GM18498 (cell line): ENCODE results near the gene USP8.
A peak's percentile ranks its signal among the peaks of the same experiment; 100 is the strongest.

Source experiments
- ATAC-seq: cut with Tn5 transposase; IDR thresholded peaks from one replicate; pipeline ENCODE4 v1.9.1; 2021; ENCODE audit warnings: mild to moderate bottlenecking, moderate library complexity; ENCODE audit not compliant: unreplicated experiment

Gene USP8

DNA sequence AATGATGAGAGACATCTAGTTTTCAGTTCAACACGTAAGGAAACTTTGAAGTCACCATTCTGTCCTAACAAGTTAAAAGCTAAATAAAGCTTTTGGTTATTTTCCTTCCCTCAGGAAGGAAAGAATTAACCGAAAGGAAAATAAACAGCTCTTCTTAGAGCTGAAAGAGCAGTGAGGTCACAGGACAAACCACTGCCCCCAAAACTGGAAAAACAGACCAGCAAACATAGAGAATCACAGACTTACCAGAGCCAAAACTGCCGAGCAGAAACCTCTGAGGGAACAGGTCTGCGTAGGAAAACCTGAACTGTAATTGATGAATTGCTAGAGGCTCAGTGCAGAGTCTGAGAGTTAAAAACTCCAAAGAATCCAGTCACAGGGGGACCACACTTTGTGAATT, 107.6 kb downstream of the USP8 start:
- no peak for ATAC-seq

- no peak for ATAC-seq
These were observed 118.6 kb downstream of the USP8 start for GRCh38 chr15:50542887-50543210.

DNA sequence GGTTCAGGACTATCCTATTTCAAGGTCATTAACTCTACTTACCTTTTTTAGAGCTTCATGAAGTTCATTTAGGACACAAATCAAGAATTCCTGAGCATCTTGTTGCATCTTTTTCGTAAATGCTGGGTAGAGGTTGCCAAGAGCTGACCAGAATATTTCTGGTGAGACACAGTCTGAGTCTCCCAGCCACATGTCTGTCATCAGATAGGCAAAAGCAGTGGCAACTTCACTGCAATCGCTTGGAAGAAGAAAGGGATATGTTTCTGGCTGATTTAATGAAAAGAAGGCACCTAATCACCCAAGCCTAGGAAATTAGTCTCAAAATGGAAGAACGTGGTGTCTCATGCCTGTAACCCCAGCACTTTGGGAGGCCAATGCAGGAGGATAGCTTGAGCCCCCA, 119.4 kb downstream of the USP8 start:
- ATAC-seq = no peak

DNA sequence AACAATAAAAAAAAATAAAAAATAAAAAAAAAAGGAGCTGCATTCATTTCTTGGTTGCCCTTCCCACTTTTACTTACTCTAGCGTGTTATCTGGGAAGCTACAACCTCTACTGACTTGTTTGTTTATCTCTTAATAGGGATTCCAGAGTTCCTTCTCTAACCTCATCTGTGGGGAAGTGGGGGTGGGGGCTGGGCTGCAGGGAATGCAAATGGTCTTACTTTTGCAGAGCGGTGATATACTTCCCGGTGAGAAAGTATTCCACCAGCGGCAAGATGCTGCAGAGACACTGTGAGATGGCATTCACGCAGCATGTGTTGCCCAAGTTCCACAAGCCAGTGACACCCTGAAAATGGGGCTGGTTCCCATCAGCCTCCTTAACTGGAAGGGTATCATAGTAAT, 120.2 kb downstream of the USP8 start:
- no peak for ATAC-seq

DNA sequence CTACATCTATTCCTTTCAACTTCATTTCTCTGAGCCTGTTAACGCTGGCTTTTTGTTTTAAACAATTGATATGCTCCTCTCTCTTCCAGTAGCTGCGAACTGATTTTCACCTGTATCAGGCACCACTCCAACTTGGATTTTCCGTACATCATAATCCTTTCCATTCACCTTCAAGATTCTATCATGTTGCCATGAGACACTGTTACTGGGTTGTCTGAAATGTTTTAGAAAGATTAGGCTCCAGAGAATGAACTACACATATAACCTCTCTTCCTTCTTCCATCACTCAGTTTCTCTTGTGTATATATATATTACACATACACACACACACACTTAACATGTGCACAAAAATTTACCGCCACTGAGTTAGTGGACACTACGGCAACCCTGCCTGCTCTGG, 122.4 kb downstream of the USP8 start, which contains the start of gene USP50:
Gene USP50, minus strand, starts transcription at position 101 of the 400 bp plus-strand sequence. CDS start 141 bp downstream, outside the sequence.
- ATAC-seq = no peak

GRCh38 chr15:50549326-50549725, 125.1 kb downstream of the USP8 start:
- no peak for ATAC-seq

DNA sequence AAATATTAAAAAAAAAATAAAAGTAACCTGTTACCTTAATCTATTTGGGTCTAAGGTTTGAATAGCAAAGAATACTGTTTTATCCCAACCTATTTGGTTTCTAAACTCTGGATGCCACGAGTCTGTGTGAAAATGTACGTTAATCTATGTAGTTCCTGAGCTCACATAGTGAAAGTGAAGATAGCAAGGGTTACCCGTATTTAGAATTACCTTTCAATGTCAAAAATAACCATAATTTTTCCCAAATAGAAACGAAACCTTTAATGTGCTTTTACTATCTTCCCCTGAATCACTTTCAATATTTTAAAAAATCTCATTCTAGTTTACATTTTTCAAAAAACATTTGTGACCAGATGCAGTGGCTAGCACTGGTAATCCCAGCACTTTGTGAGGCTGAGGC, 128.0 kb downstream of the USP8 start:
- ATAC-seq = no peak

DNA sequence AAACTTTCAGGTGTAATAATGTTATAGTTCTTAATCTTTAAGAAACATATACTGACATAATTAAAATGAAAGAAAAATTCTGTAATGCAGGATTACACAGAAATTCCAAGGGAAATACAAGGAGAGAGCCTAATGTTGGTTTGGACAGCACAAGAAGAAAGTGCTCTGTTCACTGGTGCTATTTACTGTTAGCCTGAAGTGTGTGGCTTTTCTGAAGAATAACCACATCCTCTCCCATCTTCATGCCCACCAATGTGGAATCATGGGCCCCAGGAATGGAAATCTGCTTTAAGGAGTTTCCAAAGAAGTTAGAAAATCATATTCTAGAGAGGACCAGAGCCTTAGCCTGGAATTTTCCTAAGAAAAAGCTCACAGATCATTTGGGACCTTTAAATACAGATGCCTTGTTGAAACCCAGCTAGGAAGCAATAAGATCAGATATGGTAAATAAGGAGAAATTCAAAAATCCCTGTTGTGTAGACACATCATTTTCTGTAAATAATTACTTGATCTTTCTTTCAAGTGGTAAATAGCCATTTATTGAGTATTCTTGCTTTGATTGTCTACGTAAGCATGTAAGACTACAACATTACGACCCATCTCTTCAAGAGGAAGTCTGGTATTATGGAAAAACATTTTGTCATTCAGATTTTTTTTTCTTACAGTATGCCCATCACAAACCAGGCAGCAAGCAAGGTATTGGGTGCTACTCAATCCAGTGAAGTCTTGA, 132.6 kb downstream of the USP8 start:
- ATAC-seq = no peak

DNA sequence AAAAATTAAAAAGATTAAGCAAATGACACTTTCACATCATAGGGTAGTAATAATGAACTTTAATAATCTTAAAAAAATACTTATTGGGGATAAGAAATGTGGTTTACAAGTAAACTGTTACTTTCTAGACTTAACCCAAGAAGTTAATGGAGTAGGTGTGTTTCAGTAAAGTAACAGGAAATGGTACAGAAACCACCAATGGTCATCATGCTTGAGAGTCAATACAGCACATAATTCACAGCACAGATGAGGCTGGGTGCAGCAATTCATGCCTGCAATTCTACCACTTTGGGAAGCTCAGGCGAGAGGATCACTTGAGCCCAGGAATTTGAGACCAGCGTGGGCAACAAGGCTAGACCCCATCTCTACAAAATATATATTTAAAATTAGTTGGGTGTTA, 133.8 kb downstream of the USP8 start:
- peak; percentile 48 for ATAC-seq

- no peak for ATAC-seq
These were observed 138.8 kb downstream of the USP8 start for GRCh38 chr15:50562735-50563640.

DNA sequence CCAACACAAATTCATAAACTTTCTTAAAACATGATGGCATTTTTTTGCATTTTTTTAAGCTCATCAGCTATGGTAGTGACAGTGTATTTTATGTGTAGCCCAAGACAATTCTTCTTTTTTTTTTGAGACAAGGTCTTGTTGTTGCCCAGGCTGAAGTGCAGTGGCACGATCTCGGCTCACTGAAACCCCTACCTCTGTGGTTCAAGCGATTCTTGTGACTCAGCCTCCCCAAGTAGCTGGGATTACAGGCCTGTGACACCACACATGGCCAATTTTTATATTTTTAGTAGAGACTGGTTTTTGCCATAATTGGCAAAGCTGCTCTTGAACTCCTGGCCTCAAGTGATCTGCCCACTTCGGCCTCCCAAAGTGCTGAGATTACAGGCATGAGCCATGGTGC, 139.6 kb downstream of the USP8 start:
- ATAC-seq = no peak
